ENCODE measurements around the gene UBE2J1. TPM values are rescaled to one million over a fixed set of nuclear protein-coding genes. Genes with fewer than 3 reads are reported as not detected.
A peak's percentile ranks its signal among the peaks of the same experiment; 100 is the strongest.

UBE2J1 gene
- total RNA-seq, 6 donors from 2014 or later, result 16.5 to 55.5 (median 37.4) TPM

- Histone ChIP-seq H3K4me3 (no peak overlapping the region), H3K4me1 (peaks cover 41 to 56% (median 44%) of the 10 kb centered on the region in 4 donors), H3K27me3 (no peaks in the 10 kb centered on the region), H3K27ac (peak overlapping the region in 1 of 4 donors; percentile 45), H3K36me3 (peaks cover 0 to 2% (median 0%) of the 10 kb centered on the region in 4 donors), H3K9me3 (no peaks in the 10 kb centered on the region)
- WGBS, 2 donors, result 45 to 85% methylated on average over 2 of the region's 2 CpGs
- no peak for TF ChIP-seq EP300 (IDR thresholded peaks at IDR 0.05)
- TF ChIP-seq POLR2AphosphoS5 (IDR thresholded peaks at IDR 0.05), result no peak
- no peak for TF ChIP-seq POLR2A (IDR thresholded peaks at IDR 0.05)
- no peak for TF ChIP-seq CTCF (IDR thresholded peaks at IDR 0.05)
- ATAC-seq (ENCODE audit: low FRiP score in 2 of 2), result no peak
- DNase-seq, result no peak
Measured at GRCh38 chr6:89347825-89348224, 4.7 kb downstream of the UBE2J1 start.

- H3K4me1 ChIP-seq, result peaks cover 39 to 56% (median 44%) of the 10 kb centered on the region in 4 donors
- peaks cover 3 to 12% (median 7%) of the 10 kb centered on the region in 4 donors for H3K36me3 ChIP-seq
- DNase-seq (no peak), ATAC-seq (ENCODE audit: low FRiP score in 2 of 2) (no peak)
- WGBS, 2 donors, result 89 to 93% methylated on average over 4 of the region's 4 CpGs
- no peaks in the 10 kb centered on the region for H3K9me3 ChIP-seq
- TF ChIP-seq CTCF (IDR thresholded peaks at IDR 0.05), result no peak
- H3K27me3 ChIP-seq, result no peaks in the 10 kb centered on the region
- no peak overlapping the region for H3K4me3 ChIP-seq
- H3K27ac ChIP-seq, result no peak overlapping the region
Measured at GRCh38 chr6:89346433-89346832, 6.1 kb downstream of the UBE2J1 start.

GRCh38 chr6:89339565-89339964 is 13.0 kb downstream of the UBE2J1 start:
- H3K27ac ChIP-seq, result no peak overlapping the region
- H3K27me3 ChIP-seq, result no peaks in the 10 kb centered on the region
- no peak overlapping the region for H3K4me3 ChIP-seq
- WGBS, 2 donors, result 82 to 89% methylated on average over 2 of the region's 2 CpGs
- H3K4me1 ChIP-seq, result peaks cover 0 to 6% (median 2%) of the 10 kb centered on the region in 4 donors
- ATAC-seq (ENCODE audit: low FRiP score in 2 of 2) (no peak), DNase-seq (no peak)
- TF ChIP-seq CTCF (IDR thresholded peaks at IDR 0.05) (no peak), POLR2AphosphoS5 (IDR thresholded peaks at IDR 0.05) (no peak), POLR2A (IDR thresholded peaks at IDR 0.05) (no peak), EP300 (IDR thresholded peaks at IDR 0.05) (no peak)
- H3K9me3 ChIP-seq, result no peaks in the 10 kb centered on the region
- H3K36me3 ChIP-seq, result peaks cover 23 to 72% (median 38%) of the 10 kb centered on the region in 4 donors

GRCh38 chr6:89335164-89335563 is 17.4 kb downstream of the UBE2J1 start:
- Histone ChIP-seq H3K4me1 (no peaks in the 10 kb centered on the region), H3K27me3 (no peaks in the 10 kb centered on the region), H3K4me3 (no peak overlapping the region), H3K36me3 (peaks cover 22 to 76% (median 41%) of the 10 kb centered on the region in 4 donors), H3K9me3 (no peaks in the 10 kb centered on the region), H3K27ac (no peak overlapping the region)
- no peak for DNase-seq
- no peak for TF ChIP-seq POLR2A (IDR thresholded peaks at IDR 0.05)
- WGBS, 2 donors, result 74 to 79% methylated on average over 3 of the region's 3 CpGs
- ATAC-seq (ENCODE audit: low FRiP score in 2 of 2), result no peak

- WGBS, 2 donors, result 89 to 100% methylated on average over 1 of the region's 1 CpG
- Histone ChIP-seq H3K9me3 (no peaks in the 10 kb centered on the region), H3K27ac (no peak overlapping the region), H3K27me3 (no peaks in the 10 kb centered on the region), H3K4me3 (no peak overlapping the region), H3K36me3 (peaks cover 21 to 77% (median 36%) of the 10 kb centered on the region in 4 donors), H3K4me1 (no peaks in the 10 kb centered on the region)
- ATAC-seq (ENCODE audit: low FRiP score in 2 of 2) (no peak), DNase-seq (no peak)
- TF ChIP-seq POLR2AphosphoS5 (IDR thresholded peaks at IDR 0.05) (no peak), POLR2A (IDR thresholded peaks at IDR 0.05) (no peak), CTCF (IDR thresholded peaks at IDR 0.05) (no peak), EP300 (IDR thresholded peaks at IDR 0.05) (no peak)
Measured at GRCh38 chr6:89330910-89331309, 21.6 kb downstream of the UBE2J1 start.

Data from upper lobe of left lung (tissue), 6 donors.